Activated CD8-positive, alpha-beta memory T cell treated with anti-CD3 and anti-CD28 coated beads for 36 hours (primary cell): ENCODE data around the gene REEP3. TPM values are rescaled to one million over a fixed set of nuclear protein-coding genes. Genes with fewer than 3 reads are reported as not detected.
"Not testable (repeated sequence)": the region's sequence is repeated elsewhere in the genome, so short reads cannot be mapped to it uniquely, and the experiment has no call there.

Source experiments
- CTCF ChIA-PET: fragments of 350-600 bp; sonication (Branson Sonifier 250); formaldehyde crosslinking; loops from one replicate; lab custom pipeline; 2021; ENCODE audit warnings: antibody characterized with exemption; lab: Charles Lee
- POLR2A ChIA-PET: fragments of 350-600 bp; sonication (Branson Sonifier 250); formaldehyde crosslinking; loops from one replicate; lab custom pipeline; 2021; ENCODE audit warnings: antibody characterized with exemption; lab: Charles Lee
- total RNA-seq, 2 experiments: library from RNA; stranded (reverse); gene quantifications; one replicate each; pipeline ENCODE4 v1.2.3, GENCODE V29; 2021

Gene REEP3
- total RNA-seq, 2 experiments from 2014 or later = 24.3 to 24.6 TPM

DNA sequence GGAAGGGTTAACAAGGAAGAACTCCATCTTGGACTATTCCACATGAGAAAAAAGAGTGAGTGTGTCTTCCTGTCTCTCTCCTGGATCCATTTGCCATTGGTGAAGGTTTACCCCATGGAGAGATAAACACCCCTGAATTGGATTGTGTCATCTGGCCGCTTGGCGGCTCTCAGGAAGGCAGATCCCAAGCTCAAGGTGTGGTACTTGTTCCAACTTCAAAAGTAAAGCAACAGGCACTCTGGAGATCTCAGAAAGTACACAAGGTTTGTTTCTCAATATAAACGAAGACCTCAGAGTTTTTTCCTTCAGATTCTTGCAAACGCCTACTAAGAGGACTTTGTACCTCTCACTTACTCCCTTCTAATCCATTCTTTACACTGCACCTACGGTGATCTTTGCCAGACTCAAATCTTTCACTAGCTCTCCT, 116.7 kb downstream of the REEP3 start:
- POLR2A ChIA-PET = no interaction called here

GRCh38 chr10:63641366-63641765, 120.2 kb downstream of the REEP3 start:
- CTCF ChIA-PET = interaction anchor here (0.6 kb wide), 1 partner anchor 352 kb away, joined by 3 read pairs; no protein-coding TSS in a partner anchor

More for the DNA sequence above, 116.7 kb downstream of the REEP3 start:
- CTCF ChIA-PET = no interaction called here

DNA sequence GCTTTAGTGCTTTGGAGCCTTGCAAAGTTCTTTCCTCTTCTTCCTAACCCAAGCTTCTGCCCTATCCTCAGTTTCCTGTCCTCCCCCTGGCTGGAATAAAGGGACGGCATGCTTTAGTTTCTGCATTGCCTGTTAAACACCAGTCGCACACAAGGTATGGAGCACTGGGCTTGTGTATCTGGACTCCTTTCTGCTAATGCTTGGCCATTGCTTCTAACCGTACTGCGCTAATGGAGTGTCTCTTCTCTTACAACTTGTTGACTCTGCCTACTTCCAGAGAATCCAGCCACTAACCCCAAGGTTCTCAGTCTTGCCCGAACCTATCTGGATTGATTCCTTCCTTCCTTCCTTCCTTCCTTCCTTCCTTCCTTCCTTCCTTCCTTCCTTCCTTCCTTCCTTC, 120.6 kb downstream of the REEP3 start:
- POLR2A ChIA-PET = no interaction called here

More at GRCh38 chr10:63641366-63641765, 120.2 kb downstream of the REEP3 start:
- POLR2A ChIA-PET = no interaction called here

DNA sequence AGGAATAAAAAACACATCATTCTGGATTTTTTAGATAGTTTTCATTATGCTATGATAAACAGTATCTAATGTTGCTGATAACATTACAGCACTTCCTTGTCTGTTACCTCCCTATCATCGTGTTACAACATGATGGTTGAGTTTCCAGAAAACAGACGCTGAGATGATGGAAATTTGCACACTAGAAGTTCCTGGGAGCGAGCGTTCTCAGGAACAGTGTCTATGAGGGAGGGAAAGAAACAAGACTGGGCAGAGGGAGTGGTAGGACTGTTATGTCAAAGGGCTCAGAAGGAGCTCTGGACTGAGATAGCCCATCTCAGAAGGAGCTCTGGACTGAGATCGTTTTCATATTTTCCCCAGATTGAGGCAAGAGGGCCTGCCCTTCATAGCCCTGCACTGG, 121.6 kb downstream of the REEP3 start:
- POLR2A ChIA-PET = no interaction called here

More for the DNA sequence above, 120.6 kb downstream of the REEP3 start:
- CTCF ChIA-PET = interaction anchor here (0.6 kb wide), 1 partner anchor 353 kb away, joined by 3 read pairs; no protein-coding TSS in a partner anchor

DNA sequence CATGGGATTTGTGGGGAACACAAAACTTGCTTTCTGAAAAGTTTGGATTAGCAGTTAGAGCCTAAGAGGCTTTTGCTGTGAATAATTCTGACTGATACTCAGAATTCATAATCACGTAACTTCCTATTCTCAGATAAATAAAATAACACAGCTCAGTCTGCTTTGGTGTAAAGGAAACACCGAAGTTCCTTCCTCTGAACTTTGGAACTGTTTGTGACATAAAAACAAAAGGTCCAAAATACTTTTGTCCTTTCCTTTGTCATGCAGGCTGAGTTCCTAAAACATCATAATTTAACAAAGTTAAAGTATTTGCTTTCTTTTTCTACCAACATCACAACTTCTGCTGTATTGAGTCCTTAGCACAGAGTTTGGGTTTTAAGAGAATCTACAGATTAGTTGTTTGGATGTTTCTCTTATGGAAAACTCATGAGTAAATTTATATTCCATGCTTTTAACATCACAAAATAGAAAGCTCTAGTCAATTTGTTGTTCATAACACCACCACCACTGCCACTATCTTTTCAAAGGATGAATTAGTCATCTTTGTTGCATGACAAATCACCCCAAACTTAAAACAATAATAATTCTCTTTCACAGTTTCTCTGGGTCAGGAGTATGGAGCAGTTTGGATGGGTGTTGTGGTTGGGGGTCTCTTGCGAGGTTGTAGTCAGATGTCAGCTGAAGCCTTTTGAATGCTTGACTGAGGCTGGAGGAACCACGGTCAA, 123.4 kb downstream of the REEP3 start:
- ChIA-PET CTCF (no interaction called here), POLR2A (no interaction called here)

More for the DNA sequence above, 121.6 kb downstream of the REEP3 start:
- CTCF ChIA-PET = no interaction called here

DNA sequence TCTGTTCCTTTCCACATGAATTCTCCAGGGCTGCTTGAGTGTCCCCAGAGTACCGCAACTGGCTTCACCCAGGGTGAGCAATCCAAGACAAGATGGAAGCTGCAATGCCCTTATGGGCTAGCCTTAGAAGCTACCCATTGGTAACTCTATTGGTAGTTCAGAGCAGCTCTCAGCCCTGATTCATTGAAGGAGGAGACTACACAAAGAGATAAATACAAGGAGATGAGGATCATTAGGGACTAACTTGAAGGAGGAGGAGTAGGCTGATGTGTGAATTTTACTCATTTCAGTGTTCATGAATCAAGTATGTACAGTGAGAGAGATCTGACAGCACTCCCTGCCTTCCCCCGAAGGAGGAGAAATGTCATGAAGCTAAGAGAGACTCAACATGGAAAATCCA, 124.0 kb downstream of the REEP3 start:
- CTCF ChIA-PET = no interaction called here
- POLR2A ChIA-PET = no interaction called here

GRCh38 chr10:63646491-63646890, 125.3 kb downstream of the REEP3 start:
- CTCF ChIA-PET = no interaction called here
- POLR2A ChIA-PET = no interaction called here

DNA sequence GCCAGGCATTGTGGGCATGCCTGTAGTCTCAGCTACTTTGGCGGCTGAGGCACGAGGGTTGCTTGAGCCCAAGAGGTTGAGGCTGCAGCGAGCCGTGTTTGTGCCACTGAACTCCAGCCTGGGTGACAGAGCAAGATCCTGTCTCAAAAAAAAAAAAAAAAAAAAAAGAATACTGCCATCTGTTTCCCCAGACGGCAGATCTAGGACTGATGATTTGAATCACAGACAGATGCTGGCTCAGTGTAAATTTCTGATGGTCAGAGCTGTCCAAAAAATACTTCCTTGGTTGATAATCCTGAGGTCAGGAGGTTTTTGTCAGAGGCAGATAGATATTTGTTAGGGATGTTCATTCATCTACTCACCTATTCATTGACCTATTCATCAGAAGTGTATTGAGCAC, 130.7 kb downstream of the REEP3 start:
- CTCF ChIA-PET = interaction anchor here (0.7 kb wide), 1 partner anchor 1708 kb away, joined by 3 read pairs; no protein-coding TSS in a partner anchor
- POLR2A ChIA-PET = no interaction called here

GRCh38 chr10:63653747-63654146, 132.5 kb downstream of the REEP3 start:
- ChIA-PET CTCF (no interaction called here), POLR2A (no interaction called here)

DNA sequence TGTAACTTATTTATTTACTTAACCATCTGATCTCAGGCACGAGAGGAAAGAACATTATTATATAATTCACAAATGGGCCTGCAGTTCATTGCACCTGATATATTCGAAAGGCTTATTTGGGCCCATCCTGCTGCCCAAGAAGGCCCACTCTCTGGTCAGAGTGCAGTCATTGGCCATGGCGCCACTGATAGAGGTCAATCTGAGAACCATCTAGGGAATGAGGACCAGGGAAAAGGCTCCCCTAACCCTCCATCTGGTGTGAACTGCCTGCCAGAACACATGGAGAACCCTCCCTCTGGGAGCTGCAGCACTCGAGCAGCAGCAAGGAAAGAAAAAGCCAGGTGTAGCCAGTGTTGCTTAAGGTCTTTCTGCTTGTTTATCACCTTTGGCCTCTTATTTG, 136.6 kb downstream of the REEP3 start:
- ChIA-PET POLR2A (no interaction called here), CTCF (no interaction called here)

DNA sequence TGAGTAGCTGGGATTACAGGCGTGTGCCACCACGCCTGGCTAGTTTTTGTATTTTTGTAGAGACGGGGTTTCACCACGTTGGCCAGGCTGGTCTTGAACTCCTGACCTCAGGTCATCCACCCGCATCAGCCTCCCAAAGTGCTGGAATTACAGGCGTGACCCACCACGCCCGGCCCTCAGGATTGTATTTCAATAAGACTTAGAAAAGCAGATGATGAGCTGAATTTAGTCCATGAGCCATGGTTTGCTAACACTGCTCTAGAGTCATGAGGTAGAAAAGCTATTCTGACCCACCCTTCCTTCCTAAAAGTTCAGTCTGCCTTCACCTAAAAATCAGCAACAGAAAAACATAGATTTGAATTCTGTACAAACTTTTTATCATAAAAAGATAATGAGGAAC, 139.7 kb downstream of the REEP3 start:
- CTCF ChIA-PET, POLR2A ChIA-PET: not testable (repeated sequence)

GRCh38 chr10:63661347-63661746, 140.1 kb downstream of the REEP3 start:
- CTCF ChIA-PET = no interaction called here
- POLR2A ChIA-PET = no interaction called here

- CTCF ChIA-PET = no interaction called here
Measured at GRCh38 chr10:63664341-63664885, 143.2 kb downstream of the REEP3 start.

DNA sequence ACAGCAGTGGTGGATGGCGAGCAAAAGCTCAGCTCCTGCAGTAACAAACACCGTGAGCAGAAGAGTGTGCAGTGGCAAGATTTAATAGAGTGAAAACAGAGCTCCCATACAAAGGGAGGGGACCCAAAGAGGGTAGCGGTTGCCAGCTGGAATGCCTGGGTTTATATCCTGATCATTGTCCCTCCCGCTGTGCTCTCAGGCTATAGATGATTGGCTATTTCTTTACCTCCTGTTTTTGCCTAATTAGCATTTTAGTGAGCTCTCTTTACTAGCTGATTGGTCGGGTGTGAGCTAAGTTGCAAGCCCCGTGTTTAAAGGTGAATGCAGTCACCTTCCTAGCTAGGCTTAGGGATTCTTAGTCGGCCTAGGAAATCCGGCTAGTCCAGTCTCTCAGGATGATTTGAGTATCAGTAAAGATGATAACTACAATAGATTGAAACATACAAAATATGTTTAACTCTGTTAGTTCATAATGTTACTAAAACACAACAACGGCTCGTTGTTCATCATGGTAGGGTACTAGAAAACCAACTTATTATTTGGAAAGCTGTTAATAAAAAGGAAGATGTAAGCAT, 143.9 kb downstream of the REEP3 start:
- CTCF ChIA-PET = not testable (repeated sequence)

More at GRCh38 chr10:63664341-63664885, 143.2 kb downstream of the REEP3 start:
- POLR2A ChIA-PET = no interaction called here

DNA sequence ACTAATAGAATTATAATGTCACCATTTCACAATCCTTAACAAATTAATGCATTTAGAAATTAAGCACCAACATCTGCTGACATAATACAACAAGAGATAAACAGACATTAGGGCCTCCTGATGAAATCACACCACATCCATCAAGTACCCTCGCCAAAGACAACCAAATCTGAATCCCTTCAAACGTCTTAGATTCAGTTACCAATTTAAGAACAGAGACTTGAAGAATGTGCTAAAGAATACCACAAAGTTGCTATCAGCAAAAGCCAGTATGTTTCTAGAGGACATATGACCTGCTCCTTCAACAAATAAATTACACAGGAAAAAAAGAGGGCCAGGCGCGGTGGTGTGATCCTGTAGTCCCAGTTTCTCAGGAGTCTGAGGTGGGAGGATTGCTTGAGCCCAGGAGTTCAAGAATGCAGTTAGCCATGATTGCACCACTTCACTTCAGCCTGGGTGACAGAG, 144.5 kb downstream of the REEP3 start:
- POLR2A ChIA-PET = no interaction called here
- CTCF ChIA-PET = no interaction called here

More for the DNA sequence above, 143.9 kb downstream of the REEP3 start:
- POLR2A ChIA-PET = not testable (repeated sequence)

DNA sequence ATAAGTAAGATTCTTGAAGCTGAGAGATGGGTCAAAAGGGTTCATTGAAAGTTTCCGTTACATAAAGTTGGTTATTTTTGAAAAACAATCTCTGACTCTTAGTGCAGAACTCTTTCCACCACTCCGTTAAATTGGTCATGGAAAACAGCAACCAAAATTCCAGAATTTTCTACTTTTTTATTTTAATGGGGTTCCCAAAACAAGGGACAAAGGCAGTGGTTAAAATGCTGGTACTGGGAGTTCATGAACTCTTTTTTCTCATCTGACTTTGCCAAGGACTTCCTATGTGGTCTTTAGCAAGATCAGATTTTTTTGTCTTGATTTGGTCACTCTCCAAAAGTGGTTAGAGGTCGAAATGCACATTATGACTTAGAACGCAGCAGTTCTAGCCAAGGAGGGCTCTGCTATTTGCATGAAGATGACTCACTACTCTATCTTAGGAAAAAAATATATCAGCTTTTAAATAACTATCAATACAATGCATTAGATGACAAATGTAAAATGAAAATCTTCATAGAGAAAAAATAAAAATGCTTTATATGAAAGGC, 145.7 kb downstream of the REEP3 start:
- ChIA-PET CTCF (no interaction called here), POLR2A (no interaction called here)

- CTCF ChIA-PET = interaction anchor here (1.3 kb wide), 1 partner anchor 52 kb away, joined by 5 read pairs; no protein-coding TSS in a partner anchor
- POLR2A ChIA-PET = no interaction called here
Measured at GRCh38 chr10:63667596-63668480, 146.6 kb downstream of the REEP3 start.

- CTCF ChIA-PET = no interaction called here
Measured at GRCh38 chr10:63670291-63670898, 149.2 kb downstream of the REEP3 start.

More at GRCh38 chr10:63670291-63670898, 149.2 kb downstream of the REEP3 start:
- POLR2A ChIA-PET = no interaction called here
